Small intestine (tissue), 7 donors: ENCODE measurements around the gene TEKT5. TPM values are rescaled to one million over a fixed set of nuclear protein-coding genes. Genes with fewer than 3 reads are reported as not detected.
"Not testable (repeated sequence)": the region's sequence is repeated elsewhere in the genome, so short reads cannot be mapped to it uniquely, and the experiment has no call there.

ENCODE experiments used
- DNase-seq, 2 donors: peaks; one replicate each; pipeline versions ENCODE4 v3.0.0 to v3.0.0-alpha.2; 2013
- FAIRE-seq: peaks from 2 replicates; lab custom pipeline; 2012; peaks lifted over from hg19 to GRCh38; lab: Jason Lieb, UNC
- H3K27ac ChIP-seq, 3 donors: one replicate each; pipeline ENCODE4 v1.5.1; 2013; ENCODE audit warnings: low read length in 2 of 3, mild to moderate bottlenecking in 2 of 3, control low read depth in 1 of 3, inconsistent platforms in 1 of 3, low read depth in 1 of 3, moderate library complexity in 1 of 3
- H3K27me3 ChIP-seq, 3 donors: one replicate each; pipeline ENCODE4 v1.6.1; 2013; ENCODE audit warnings: low read length in 3 of 3, inconsistent platforms in 1 of 3; ENCODE audit not compliant: control insufficient read depth in 3 of 3, insufficient read depth in 3 of 3
- H3K36me3 ChIP-seq, 3 donors: one replicate each; pipeline ENCODE4 v1.6.1; 2013; ENCODE audit warnings: low read length in 3 of 3, inconsistent platforms in 1 of 3, low read depth in 1 of 3, mild to moderate bottlenecking in 1 of 3, moderate library complexity in 1 of 3; ENCODE audit not compliant: control insufficient read depth in 3 of 3, insufficient read depth in 2 of 3
- H3K4me1 ChIP-seq, 3 donors: one replicate each; pipeline ENCODE4 v1.6.1; 2013; ENCODE audit warnings: low read length in 2 of 3, inconsistent platforms in 1 of 3, low read depth in 1 of 3, mild to moderate bottlenecking in 1 of 3, moderate library complexity in 1 of 3; ENCODE audit not compliant: control insufficient read depth in 3 of 3, insufficient read depth in 2 of 3
- H3K4me3 ChIP-seq, 3 donors: one replicate each; pipeline ENCODE4 v1.5.1; 2013; ENCODE audit warnings: low read length in 3 of 3, control low read depth in 1 of 3, inconsistent platforms in 1 of 3, low read depth in 1 of 3, mild to moderate bottlenecking in 1 of 3, moderate library complexity in 1 of 3
- H3K9me3 ChIP-seq, 2 donors: one replicate each; pipeline ENCODE4 v1.6.1; 2013; ENCODE audit warnings: low read depth in 1 of 2, low read length in 1 of 2; ENCODE audit not compliant: control insufficient read depth in 2 of 2, insufficient read depth in 1 of 2
- WGBS, 3 donors: extraction: QIAGEN DNeasy Blood & Tissue Kit; methylation state at CpG; one replicate each; pipeline ENCODE4 v1.1.7; 2013; 5-methylcytosine and 5-hydroxymethylcytosine counted together
- polyA plus RNA-seq, 4 donors: library from polyadenylated mRNA; stranded (reverse) in 3 of 4; unstranded in 1 of 4; fragments of 200-250 nt in 3 of 4; fragments of 120-200 nt in 1 of 4; gene quantifications; one replicate each; pipeline versions ENCODE4 v1.2.1 to v1.2.3, GENCODE V29; 2013
- donor health status: healthy with polysubstance abuse.
- donor health status: control.
- donor health status: control.
- donor health status: Bipolar disorder and iron deficiency.
- donor health status: healthy.

TEKT5 gene
- polyA plus RNA-seq, 4 donors, result 0.07 to 0.25 TPM; not detected in 2

DNA sequence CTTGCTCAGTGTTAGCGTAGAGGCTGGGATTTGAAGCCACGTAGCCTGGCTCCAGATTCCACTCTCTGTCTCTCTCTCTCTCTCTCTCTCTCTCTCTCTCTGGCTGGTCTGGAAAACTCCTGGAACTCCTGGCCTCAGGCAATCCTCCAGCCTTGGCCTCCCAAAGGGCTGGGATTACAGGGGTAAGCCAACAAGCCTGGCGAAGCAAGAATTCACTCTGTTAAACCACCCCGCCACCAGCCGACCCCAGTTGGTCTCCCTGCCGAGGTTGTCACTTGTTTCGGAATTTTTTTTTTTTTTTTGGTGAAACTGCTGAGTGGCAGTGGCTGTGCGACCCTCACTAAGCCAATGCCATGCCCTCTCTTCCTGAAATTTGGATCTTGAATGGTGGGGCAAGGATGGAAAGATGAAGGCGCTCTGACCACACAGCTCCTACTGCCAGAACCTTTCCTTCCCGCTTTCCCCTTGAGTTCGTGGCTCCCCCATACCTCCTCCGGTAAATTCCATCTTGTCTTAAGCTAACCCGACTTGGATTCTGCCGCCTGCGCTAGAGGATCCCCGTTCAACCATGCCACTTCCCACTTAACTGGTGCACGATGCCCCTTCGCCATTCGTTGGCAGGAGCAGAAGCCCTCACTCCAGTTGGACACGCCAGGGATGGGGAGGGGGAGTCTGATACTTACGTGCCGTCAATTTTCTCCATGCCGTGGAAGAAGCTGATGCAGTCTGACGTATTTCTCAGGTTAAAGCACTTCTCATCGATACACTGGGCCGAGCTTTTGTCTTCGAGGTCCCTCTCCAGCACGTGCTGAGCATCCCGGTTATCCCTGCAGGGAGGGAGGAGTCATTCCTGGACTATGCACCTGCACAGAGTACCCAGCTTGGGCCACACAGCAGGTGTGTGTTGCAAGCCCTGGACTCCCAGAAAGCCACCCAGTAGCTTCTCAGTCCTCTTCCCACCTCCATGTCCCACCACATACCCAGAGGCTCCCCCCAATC is 13.1 kb downstream of the TEKT5 start:
- Histone ChIP-seq H3K4me1 (no peaks in the 10 kb centered on the region), H3K36me3 (no peaks in the 10 kb centered on the region), H3K9me3 (no peaks in the 10 kb centered on the region), H3K27me3 (no peaks in the 10 kb centered on the region), H3K27ac (no peak overlapping the region), H3K4me3 (no peak overlapping the region)
- no peak for FAIRE-seq
- DNase-seq, result no peak
- 79 to 82% (median 81%) methylated on average over 29 of the region's 29 CpGs for WGBS, 3 donors

- FAIRE-seq, result no peak
These were observed 14.8 kb downstream of the TEKT5 start for GRCh38 chr16:10679921-10680320.

DNA sequence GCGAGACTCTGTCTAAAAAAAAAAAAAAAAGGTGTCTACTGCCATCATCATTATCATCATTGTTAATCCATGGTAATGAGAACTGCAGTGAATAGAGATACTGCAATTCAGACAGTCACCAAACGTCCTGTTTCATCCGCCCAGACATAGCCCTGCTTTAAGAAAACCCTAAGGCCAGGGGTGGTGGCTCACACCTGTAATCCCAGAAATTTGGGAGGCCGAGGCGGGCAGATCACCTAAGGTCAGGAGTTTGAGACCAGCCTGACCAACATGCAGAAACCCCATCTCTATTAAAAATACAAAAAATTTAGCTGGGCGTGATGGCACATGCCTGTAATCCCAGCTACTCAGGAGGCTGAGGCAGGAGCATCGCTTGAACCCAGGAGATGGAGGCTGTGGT is 15.3 kb downstream of the TEKT5 start:
- H3K27ac ChIP-seq, H3K4me3 ChIP-seq, DNase-seq, H3K9me3 ChIP-seq, H3K27me3 ChIP-seq, H3K36me3 ChIP-seq, H3K4me1 ChIP-seq, FAIRE-seq: not testable (repeated sequence)
- WGBS, 3 donors, result 81 to 91% (median 85%) methylated on average over 7 of the region's 7 CpGs

More at GRCh38 chr16:10679921-10680320, 14.8 kb downstream of the TEKT5 start:
- no peaks in the 10 kb centered on the region for H3K27me3 ChIP-seq
- no peaks in the 10 kb centered on the region for H3K4me1 ChIP-seq
- no peaks in the 10 kb centered on the region for H3K36me3 ChIP-seq
- no peak for DNase-seq
- no peak overlapping the region for H3K4me3 ChIP-seq
- no peaks in the 10 kb centered on the region for H3K9me3 ChIP-seq
- no peak overlapping the region for H3K27ac ChIP-seq

DNA sequence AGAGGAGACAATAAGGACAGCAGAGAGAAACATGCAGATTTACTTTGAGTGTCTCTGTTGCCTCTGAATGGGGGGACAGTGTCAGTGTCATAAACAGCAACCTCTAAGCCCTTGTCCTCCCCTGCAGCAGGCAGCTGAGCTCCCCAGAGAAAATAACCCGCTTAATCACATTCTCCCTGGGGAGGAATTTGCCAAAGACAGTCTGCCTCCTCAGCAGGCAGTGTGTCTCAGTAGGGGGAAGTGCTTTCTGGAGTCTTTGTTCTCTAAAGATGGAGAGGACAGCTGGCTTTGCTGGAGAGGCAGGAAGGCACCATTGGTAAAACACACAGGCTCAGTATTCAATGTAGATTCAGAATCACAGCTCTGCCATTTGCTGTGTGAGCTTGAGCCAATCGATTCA is 16.1 kb downstream of the TEKT5 start:
- 63 to 84% (median 82%) methylated on average over 2 of the region's 2 CpGs for WGBS, 3 donors

DNA sequence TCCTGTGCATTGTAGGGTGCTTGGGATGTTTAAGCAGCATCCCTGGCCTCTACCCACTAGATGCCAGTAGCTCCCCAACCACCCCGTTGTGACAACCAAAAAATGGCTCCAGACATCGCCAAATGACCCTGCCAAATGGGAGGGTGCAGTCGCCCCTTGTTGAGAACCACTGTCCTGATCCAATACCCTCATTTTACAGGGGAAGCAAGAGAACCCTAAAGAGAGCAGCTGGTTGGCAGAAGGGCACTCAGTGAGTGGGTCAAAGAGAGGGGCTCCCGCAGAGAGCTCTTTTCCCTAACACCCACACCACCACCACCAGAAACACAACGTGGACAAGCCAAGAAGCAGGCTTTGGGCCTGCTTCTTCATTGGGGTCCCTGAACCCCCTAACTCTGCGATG is 18.4 kb downstream of the TEKT5 start:
- no peaks in the 10 kb centered on the region for H3K9me3 ChIP-seq
- H3K27me3 ChIP-seq, result no peaks in the 10 kb centered on the region
- H3K4me1 ChIP-seq, result no peaks in the 10 kb centered on the region
- H3K4me3 ChIP-seq, result no peak overlapping the region
- H3K36me3 ChIP-seq, result no peaks in the 10 kb centered on the region
- no peak overlapping the region for H3K27ac ChIP-seq
- no peak for DNase-seq
- 89 to 95% (median 92%) methylated on average over 6 of the region's 6 CpGs for WGBS, 3 donors
- FAIRE-seq, result no peak

More for the DNA sequence above, 16.1 kb downstream of the TEKT5 start:
- H3K36me3 ChIP-seq, result no peaks in the 10 kb centered on the region
- H3K4me3 ChIP-seq, result no peak overlapping the region
- no peaks in the 10 kb centered on the region for H3K27me3 ChIP-seq
- H3K27ac ChIP-seq, result no peak overlapping the region
- DNase-seq (no peak), FAIRE-seq (no peak)
- no peaks in the 10 kb centered on the region for H3K9me3 ChIP-seq
- no peaks in the 10 kb centered on the region for H3K4me1 ChIP-seq

DNA sequence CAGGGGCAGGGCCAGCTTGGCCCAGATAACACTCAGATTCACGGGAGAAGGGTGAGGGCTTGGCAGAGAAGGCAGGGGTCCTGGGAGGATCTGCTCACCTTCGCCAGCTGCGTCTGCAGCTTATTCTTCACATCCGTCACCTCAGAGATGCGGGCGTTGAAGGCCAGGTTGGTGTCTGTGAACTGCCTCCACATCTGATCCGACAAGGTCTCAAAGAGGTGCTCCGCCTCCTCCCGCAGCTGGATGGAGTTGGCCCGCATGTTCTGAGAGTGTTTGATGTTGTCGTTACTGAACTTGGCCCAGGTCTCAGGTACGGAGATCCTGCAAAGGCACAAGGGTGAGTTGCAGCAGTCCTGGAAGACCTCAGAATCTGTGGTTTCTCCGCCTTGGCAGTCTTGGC is 18.9 kb downstream of the TEKT5 start:
- DNase-seq (no peak), FAIRE-seq (no peak)
- Histone ChIP-seq H3K4me3 (no peak overlapping the region), H3K27ac (no peak overlapping the region), H3K27me3 (no peaks in the 10 kb centered on the region), H3K9me3 (no peaks in the 10 kb centered on the region), H3K36me3 (no peaks in the 10 kb centered on the region), H3K4me1 (no peaks in the 10 kb centered on the region)
- WGBS, 3 donors, result 85 to 91% (median 91%) methylated on average over 13 of the region's 13 CpGs

GRCh38 chr16:10675216-10675615 is 19.5 kb downstream of the TEKT5 start:
- DNase-seq, result no peak

GRCh38 chr16:10671729-10672128 is 23.0 kb downstream of the TEKT5 start:
- 55 to 62% (median 56%) methylated on average over 4 of the region's 4 CpGs for WGBS, 3 donors
- no peaks in the 10 kb centered on the region for H3K9me3 ChIP-seq
- no peaks in the 10 kb centered on the region for H3K36me3 ChIP-seq
- H3K27me3 ChIP-seq, result no peaks in the 10 kb centered on the region
- DNase-seq (no peak), FAIRE-seq (no peak)
- H3K4me1 ChIP-seq, result no peaks in the 10 kb centered on the region
- no peak overlapping the region for H3K27ac ChIP-seq
- H3K4me3 ChIP-seq, result no peak overlapping the region

More at GRCh38 chr16:10675216-10675615, 19.5 kb downstream of the TEKT5 start:
- Histone ChIP-seq H3K27ac (no peak overlapping the region), H3K9me3 (no peaks in the 10 kb centered on the region), H3K4me3 (no peak overlapping the region), H3K36me3 (no peaks in the 10 kb centered on the region), H3K27me3 (no peaks in the 10 kb centered on the region), H3K4me1 (no peaks in the 10 kb centered on the region)
- no peak for FAIRE-seq
- WGBS, 3 donors, result 85 to 87% (median 87%) methylated on average over 11 of the region's 11 CpGs
